Lower leg skin (tissue), 4 donors: Measurements from ENCODE around the gene PRRG3. TPM values are rescaled to one million over a fixed set of nuclear protein-coding genes. Genes with fewer than 3 reads are reported as not detected.

Source experiments
- DNase-seq, 2 donors: peaks; one replicate each; pipeline ENCODE4 v3.0.0-alpha.2; 2019; ENCODE audit warnings: low spot score in 2 of 2
- H3K4me3 ChIP-seq: fragments of 200-600 bp; sonication (generic); 2 replicates; pipeline ENCODE4 v1.5.1; 2017; ENCODE audit warnings: mild to moderate bottlenecking, low read depth; ENCODE audit not compliant: poor library complexity, severe bottlenecking
- CTCF ChIP-seq, 3 donors: fragments of 450-650 bp; IDR thresholded peaks; one replicate each; pipeline ENCODE4 v1.5.1; 2016; ENCODE audit warnings: antibody characterized with exemption in 3 of 3, mild to moderate bottlenecking in 3 of 3, moderate library complexity in 2 of 3
- POLR2A ChIP-seq, 2 donors: fragments of 450-650 bp; IDR thresholded peaks; one replicate each; pipeline ENCODE4 v1.6.1; 2016 to 2017; ENCODE audit warnings: antibody characterized with exemption in 2 of 2, mild to moderate bottlenecking in 1 of 2, moderate library complexity in 1 of 2
- WGBS, 2 donors: methylation state at CpG; one replicate each; pipeline ENCODE4 v1.1.5; 2018; 5-methylcytosine and 5-hydroxymethylcytosine counted together
- intact Hi-C: fragments of 100-400 bp; cut with DNase I; formaldehyde crosslinking; loops from one replicate; pipeline ENCODE4 v1.15.0; 2023; ENCODE audit warnings: low total_unique reads
- total RNA-seq, 4 donors: library from RNA; depleted of rRNA; stranded (reverse); fragments of >200 nt; gene quantifications; one replicate each; pipeline ENCODE4 v1.1.0, GENCODE V29; 2016

Gene PRRG3
- total RNA-seq, 4 donors from 2014 or later: 0.13 to 1.2 (median 0.35) TPM

DNA sequence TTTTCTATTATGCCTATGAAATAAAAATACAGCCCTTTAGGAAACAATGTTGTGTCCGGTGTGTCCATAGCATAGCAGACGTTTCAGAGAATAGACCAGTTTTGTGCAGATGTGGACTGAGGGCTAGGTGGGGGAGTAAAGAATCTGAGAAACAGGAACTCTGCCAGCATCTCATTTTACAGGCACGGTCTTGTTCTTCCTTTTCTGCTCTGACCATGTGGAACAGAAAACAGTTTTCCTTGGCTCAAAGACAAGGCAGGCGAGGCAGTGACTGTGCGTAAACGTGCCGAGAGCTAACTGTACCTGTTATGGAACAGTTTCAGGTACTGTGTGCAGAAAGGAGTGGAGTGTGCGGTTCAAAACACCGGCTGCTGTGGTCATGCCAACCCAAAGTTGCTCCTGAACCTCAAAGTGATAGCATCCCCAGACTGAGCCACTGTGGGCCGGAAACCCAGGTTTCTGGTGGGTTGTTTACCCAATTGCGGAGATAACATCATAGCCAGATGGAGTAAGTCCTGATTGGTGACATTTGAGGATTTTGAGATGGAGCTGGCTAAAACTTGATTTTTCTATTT lies 59.5 kb downstream of the PRRG3 start:
- 58 to 61% methylated on average over 11 of the region's 11 CpGs for WGBS, 2 donors
- intact Hi-C loops: loop anchor here (5.0 kb wide), 1 partner anchor 883 kb away; the partner anchor contains the start of gene GABRQ
- no peak overlapping the region for H3K4me3 ChIP-seq
- peak in 1 of 2 donors; percentile 50 for DNase-seq
- TF ChIP-seq CTCF (IDR thresholded peaks at IDR 0.05): no peak
- no peak for TF ChIP-seq POLR2A (IDR thresholded peaks at IDR 0.05)

Other genes starting within 250 kb of the PRRG3 start
- not detected for gene PASD1, start 131.8 kb upstream of the PRRG3 start, total RNA-seq
- gene FATE1, start 20.6 kb downstream of the PRRG3 start, total RNA-seq: under 1 TPM in 1 of 4 donors, not detected in 3; 0.80 TPM
- not detected for gene CNGA2, start 39.3 kb downstream of the PRRG3 start, total RNA-seq
- not detected for gene MAGEA4, start 217.4 kb downstream of the PRRG3 start, total RNA-seq